HG03064 (cell line): ENCODE data around the gene MYOZ1.
"Not testable (repeated sequence)": the region's sequence is repeated elsewhere in the genome, so short reads cannot be mapped to it uniquely, and the experiment has no call there.

Experiments
- ATAC-seq: cut with Tn5 transposase; IDR thresholded peaks from one replicate; pipeline ENCODE4 v1.9.1; 2021; ENCODE audit warnings: low read depth; ENCODE audit not compliant: unreplicated experiment

The MYOZ1 gene

GRCh38 chr10:73641328-73642060, at the start of gene MYOZ1:
Gene MYOZ1 (minus strand): TSS chr10:73641474. CDS start chr10:73640017, 1,457 bp downstream.
- no peak for ATAC-seq

DNA sequence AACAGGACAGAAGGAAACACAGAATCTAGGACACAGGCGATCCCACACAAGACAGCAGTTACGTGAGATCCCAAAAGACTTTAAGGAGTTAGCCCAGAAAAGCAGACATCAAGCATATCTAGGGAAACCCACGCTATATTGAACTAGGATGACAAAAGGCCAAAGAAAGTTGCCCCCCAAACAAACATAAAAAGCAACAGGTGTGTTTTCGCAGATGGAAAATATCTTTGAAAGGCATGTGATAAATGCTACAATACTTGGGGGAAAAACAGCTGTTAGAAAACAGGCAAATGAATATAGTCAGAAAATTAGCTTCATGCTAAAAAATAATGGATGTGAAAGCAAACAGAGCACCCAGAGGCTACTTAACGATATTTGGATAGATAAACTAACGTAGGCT, 49.5 kb upstream of the MYOZ1 start:
- ATAC-seq = not testable (repeated sequence)

DNA sequence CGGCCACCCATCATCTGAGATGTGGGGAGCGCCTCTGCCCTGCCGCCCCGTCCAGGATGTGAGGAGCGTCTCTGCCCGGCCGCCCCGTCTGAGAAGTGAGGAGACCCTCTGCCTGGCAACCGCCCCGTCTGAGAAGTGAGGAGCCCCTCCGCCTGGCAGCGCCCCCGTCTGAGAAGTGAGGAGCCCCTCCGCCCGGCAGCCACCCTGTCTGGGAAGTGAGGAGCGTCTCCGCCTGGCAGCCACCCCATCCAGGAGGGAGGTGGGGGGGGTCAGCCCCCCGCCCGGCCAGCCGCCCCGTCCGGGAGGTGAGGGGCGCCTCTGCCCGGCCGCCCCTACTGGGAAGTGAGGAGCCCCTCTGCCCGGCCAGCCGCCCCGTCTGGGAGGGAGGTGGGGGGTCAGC, 48.3 kb upstream of the MYOZ1 start:
- ATAC-seq = not testable (repeated sequence)

DNA sequence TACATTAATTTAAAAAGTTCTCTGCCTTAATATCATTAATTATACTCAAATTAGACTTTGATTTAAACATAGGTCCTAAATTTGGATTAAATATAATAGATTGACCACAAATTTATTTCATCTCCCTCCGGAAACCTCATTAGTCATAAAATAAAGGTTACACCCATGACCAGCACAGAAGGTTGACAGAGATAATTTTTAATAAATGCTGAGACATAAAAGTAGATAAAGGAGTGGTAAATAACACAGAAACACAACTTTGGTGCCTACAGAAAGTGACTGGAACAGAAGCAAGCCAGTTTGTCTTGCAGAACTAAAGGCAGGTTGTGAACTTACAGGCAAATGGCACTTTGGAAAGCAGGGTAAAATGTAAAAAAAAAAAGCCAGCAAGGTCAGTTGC, 46.4 kb upstream of the MYOZ1 start:
- not testable (repeated sequence) for ATAC-seq

DNA sequence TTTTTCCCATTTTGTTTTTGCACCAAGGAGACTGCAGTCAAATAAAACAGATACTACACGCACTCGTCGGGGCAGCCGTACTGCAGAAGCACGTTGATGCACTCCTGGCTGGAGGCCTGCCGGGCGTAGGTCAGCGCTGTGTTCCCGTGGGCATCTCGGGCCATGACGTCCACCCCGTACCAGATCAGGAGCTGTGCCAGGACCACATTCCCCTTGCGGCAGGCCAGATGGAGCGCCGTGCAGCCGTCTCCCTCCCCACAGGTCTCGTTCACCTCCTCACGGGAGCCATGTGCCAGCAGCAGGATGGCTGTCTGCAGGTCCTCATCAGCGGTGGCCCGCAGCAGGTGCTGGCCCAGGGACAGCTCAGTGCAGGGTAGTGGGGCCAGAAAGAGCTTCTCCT, 33.3 kb upstream of the MYOZ1 start:
- not testable (repeated sequence) for ATAC-seq

GRCh38 chr10:73668378-73668777, 27.1 kb upstream of the MYOZ1 start:
- ATAC-seq = not testable (repeated sequence)

DNA sequence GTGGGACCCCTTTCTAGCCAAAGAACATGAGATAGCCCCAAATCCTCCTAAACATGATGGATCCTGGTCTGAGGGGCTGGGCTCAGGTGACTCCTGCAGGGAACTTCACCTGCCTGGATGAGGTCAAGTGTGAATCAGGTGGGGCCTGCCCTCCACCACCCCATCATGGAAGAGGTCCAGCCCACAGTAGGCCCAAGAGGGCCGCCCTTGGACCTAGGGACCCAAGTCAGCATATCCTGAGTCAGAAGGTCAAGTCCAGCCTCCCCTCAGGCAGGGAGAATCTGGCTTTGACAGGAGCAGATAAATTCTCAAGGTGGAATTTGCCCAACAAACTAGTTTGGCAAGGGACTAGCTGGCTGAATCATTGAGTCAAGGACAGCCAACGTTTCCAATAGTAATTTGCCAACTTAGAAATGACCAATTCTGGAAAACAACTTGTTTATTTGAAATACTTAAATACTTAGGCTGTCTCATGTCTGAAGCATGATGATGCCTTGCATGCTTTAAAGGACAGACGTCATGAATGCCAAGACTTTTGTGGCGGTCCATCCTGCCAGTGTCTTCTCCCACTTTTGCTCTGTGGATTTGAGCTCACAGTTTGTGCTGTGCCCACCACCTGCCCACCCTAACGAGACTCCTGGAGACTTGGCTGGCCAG, 25.0 kb upstream of the MYOZ1 start:
- ATAC-seq = not testable (repeated sequence)

GRCh38 chr10:73665581-73665980, 24.3 kb upstream of the MYOZ1 start:
- not testable (repeated sequence) for ATAC-seq

GRCh38 chr10:73664156-73665040, 23.1 kb upstream of the MYOZ1 start:
- ATAC-seq = not testable (repeated sequence)

GRCh38 chr10:73663621-73664020, 22.3 kb upstream of the MYOZ1 start:
- ATAC-seq = not testable (repeated sequence)

DNA sequence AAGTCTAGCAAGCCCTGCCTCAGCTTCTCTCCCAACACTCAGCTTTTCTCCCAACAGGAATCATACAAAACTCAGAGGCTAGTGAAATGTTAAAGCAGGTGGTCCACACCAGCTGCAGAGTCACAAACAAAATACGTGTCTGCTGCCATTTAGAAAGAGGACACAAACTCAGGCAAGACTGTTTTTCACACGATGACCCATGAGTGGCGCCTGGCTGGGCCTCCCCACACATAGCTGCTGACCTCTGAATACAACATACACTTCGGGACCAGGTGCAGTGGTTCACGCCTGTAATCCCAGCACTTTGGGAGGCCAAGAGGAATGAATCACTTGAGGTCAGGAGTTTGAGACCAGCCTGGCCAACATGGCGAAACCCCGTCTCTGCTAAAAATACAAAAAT, 21.4 kb upstream of the MYOZ1 start:
- not testable (repeated sequence) for ATAC-seq

DNA sequence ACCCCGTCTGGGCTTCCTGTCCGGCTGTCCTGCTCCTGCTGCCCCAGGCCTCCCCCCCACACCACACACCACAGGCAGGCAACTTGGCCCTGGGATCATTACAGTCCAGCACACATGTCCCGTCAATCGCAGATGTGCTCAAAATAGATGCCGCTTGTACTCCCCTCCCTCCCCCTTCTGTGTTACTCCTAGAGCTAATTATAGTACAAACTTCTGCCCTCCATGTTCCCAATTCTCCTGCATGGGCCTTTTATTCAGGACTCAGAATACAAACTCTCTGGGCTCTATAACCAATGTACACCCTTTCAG, 14.7 kb upstream of the MYOZ1 start, which contains the start of gene SYNPO2L:
Gene SYNPO2L (minus strand): TSS at position 40 of the 309 bp plus-strand sequence. CDS start 107 bp downstream, outside the sequence.
- no peak for ATAC-seq

DNA sequence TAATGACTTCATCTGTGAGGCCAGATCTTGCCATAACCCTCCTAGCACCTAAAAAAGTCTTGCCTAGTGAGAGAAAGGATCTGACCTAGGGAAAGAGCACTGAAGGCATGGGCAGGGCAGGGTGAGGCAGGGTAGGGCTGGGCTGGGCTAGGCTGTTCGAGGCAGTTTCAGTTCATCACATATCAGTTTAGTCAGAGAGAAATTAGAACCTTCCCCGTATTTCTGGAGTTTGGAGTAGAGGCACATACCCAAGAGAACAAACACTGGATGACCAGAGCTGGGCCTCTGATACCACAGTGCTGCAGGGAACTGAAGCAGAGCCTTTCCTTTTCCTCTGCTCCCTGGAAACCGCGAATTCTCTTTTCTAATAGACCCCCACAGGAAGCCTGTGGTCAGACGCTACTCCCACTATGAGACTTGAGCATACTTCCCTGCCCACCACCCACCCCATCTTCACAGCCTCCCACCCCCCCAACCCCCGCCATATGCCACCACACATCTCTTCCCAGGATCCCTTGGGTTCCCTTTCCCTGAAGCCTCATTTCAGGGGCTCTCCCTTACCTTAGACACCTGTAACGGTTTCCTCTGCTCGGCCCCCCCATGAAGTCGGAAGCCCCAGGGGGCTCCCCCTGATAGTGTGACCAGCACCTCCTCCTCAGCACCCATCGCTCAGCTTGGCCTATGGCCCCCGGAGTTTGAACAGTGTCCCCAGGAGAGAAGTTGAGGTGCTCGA, 14.1 kb upstream of the MYOZ1 start:
- no peak for ATAC-seq

GRCh38 chr10:73653701-73654100, 12.4 kb upstream of the MYOZ1 start:
- ATAC-seq = no peak

DNA sequence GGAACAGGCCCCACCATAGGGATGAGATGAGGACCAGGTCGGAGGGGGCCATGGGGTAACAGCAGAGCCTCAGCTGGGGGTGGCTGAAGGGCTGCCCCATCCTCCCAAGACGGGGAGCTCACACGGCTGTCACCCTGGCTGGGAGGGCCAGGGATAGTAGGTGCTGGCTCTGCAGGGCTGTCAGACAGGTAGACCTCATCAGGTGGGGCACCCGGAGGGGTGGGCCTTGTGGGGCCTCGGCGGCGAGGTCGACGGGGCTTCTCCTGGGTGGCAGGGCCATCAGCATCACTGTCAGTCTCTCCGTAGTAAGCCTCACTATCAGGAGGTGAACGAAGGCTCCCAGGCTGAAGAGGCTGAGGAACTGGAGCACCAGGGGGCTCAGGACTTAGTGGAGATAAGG, 11.9 kb upstream of the MYOZ1 start:
- no peak for ATAC-seq

DNA sequence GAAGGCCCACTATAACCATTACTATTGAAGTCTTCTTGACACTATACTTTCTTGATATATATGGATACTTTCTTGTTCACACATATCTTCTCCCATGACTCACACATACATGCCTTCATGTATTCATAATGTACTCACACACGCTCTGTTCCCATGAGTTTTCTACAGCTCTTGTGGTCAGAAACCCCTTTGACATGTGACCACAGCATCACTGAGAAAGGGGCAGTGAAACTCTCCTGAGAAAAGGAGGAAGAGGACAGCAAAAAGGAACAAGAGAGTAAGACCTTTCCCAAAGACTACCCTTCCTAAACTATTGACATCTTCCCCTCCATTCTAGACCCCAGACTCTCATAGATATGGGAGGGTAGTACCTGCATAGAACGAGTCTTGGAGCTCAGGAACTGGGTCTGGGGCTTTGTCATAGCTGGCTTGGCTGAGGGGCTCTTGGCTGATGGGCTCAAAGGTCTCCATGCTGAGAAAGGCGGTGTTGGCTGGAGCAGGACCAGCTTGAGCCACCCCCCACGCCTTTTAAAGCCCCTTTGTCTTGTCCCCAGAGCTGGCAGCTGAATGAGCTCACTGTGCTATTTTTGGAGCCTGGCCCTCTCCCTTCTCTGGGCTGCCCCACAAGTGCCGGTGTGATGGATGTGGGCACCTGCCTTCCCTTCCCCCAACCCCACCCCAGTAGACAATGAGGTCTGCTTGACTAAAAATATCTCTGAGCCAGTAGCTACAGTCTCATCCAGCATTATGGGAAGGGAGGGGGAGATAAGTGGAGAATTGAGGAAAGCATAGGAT, 9.5 kb upstream of the MYOZ1 start:
- no peak for ATAC-seq

- ATAC-seq = no peak
These were observed 8.7 kb upstream of the MYOZ1 start for GRCh38 chr10:73649876-73650536.

DNA sequence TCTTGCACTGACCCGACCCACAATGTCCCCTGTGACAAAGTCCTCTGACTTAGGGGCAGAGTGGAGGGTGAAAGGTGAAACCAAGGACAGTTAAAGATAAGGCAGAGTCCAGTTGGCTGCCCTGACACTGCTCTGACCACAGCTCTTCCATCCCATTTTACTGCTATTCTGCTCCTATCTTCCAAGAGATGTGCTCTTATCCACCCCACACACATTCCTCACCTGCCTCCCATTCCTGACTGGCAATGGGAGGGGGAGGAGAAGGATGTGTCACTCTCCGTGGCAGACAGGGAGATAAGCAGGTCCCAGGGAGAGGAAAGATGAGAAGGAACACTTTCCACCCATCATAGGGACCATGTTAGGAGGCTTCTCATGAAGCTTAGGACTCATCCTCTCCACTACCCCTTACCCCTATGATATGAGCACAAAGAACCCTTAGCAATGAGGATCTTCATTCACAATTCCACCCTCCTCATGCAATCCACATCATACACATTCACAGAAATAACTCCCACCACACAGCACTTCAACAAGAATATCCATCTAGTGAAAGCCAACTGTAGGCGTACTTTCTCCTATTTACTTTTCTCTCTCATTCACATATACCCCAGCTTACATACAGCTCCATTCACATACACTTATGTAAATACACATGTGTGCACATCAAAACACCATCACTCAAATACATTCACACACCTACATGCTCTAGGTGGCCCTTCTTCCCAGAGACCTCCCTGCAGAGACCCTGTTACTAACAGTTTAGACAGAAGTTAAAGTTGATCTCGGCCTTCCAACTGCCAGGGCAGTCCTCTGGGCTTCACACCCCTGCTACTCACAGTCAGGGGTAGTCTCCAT, 7.9 kb upstream of the MYOZ1 start:
- ATAC-seq = no peak
